Activated T-helper 9 cell treated with anti-CD3 and anti-CD28 coated beads, Interleukin-2, amount 50 U/mL, for 16 hours (primary cell): ENCODE results near the gene MARVELD3.
"Not testable (repeated sequence)": the region's sequence is repeated elsewhere in the genome, so short reads cannot be mapped to it uniquely, and the experiment has no call there.

Source experiments
- DNase-seq: peaks from one replicate; pipeline ENCODE4 v3.0.0-alpha.2; 2020; ENCODE audit warnings: low read depth

MARVELD3 gene

GRCh38 chr16:71626018-71626857, at the start of gene MARVELD3:
Gene MARVELD3 (plus strand): TSS chr16:71626184. CDS start chr16:71626230, 46 bp downstream.
- peak; percentile 9 for DNase-seq

GRCh38 chr16:71576971-71577370, 49.0 kb upstream of the MARVELD3 start, which contains the start of gene TAT:
Gene TAT (minus strand): TSS chr16:71577092. CDS start chr16:71576415, 677 bp downstream.
- DNase-seq = no peak

GRCh38 chr16:71582553-71582848, 43.5 kb upstream of the MARVELD3 start:
- DNase-seq = not testable (repeated sequence)

- no peak for DNase-seq
These were observed 41.3 kb upstream of the MARVELD3 start for GRCh38 chr16:71584543-71585317.

- DNase-seq = no peak
These were observed 40.7 kb upstream of the MARVELD3 start for GRCh38 chr16:71585318-71585703.

GRCh38 chr16:71589334-71589733, 36.6 kb upstream of the MARVELD3 start:
- not testable (repeated sequence) for DNase-seq

- not testable (repeated sequence) for DNase-seq
These were observed 35.9 kb upstream of the MARVELD3 start for GRCh38 chr16:71590071-71590470.

GRCh38 chr16:71590584-71590983, 35.4 kb upstream of the MARVELD3 start:
- no peak for DNase-seq

- no peak for DNase-seq
These were observed 34.1 kb upstream of the MARVELD3 start for GRCh38 chr16:71591917-71592316.

- DNase-seq = no peak
These were observed 32.7 kb upstream of the MARVELD3 start for GRCh38 chr16:71593048-71593999.

GRCh38 chr16:71594000-71594646, 31.9 kb upstream of the MARVELD3 start:
- no peak for DNase-seq

- not testable (repeated sequence) for DNase-seq
These were observed 30.6 kb upstream of the MARVELD3 start for GRCh38 chr16:71595340-71595826.

- DNase-seq = not testable (repeated sequence)
These were observed 27.6 kb upstream of the MARVELD3 start for GRCh38 chr16:71598426-71598825.

- DNase-seq = no peak
These were observed 25.2 kb upstream of the MARVELD3 start for GRCh38 chr16:71600822-71601221.

GRCh38 chr16:71609066-71609465, 16.9 kb upstream of the MARVELD3 start:
- no peak for DNase-seq

GRCh38 chr16:71610447-71610846, 15.5 kb upstream of the MARVELD3 start:
- DNase-seq = no peak

GRCh38 chr16:71610936-71611871, 14.8 kb upstream of the MARVELD3 start:
- DNase-seq = peak; percentile 62

- DNase-seq = not testable (repeated sequence)
These were observed 11.0 kb upstream of the MARVELD3 start for GRCh38 chr16:71614956-71615355.

- DNase-seq = no peak
These were observed 7.6 kb upstream of the MARVELD3 start for GRCh38 chr16:71618429-71618828.

- no peak for DNase-seq
These were observed 3.9 kb upstream of the MARVELD3 start for GRCh38 chr16:71622088-71622487.
